Astrocyte (in vitro differentiated cells and primary cell): Measurements from ENCODE around the gene ZNF532. TPM values are rescaled to one million over a fixed set of nuclear protein-coding genes. Genes with fewer than 3 reads are reported as not detected.

Source experiments
- DNase-seq: peaks from one replicate; pipeline ENCODE4 v3.0.0-alpha.2; 2010; ENCODE audit warnings: low read depth
- FAIRE-seq: peaks from 2 replicates; lab custom pipeline; 2011; peaks lifted over from hg19 to GRCh38; lab: Jason Lieb, UNC
- H2AFZ ChIP-seq: 2 replicates; pipeline ENCODE4 v1.6.0; 2012; ENCODE audit warnings: low read depth, low read length, inconsistent platforms
- H3K27ac ChIP-seq: 2 replicates; pipeline ENCODE4 v1.5.1; 2011; ENCODE audit warnings: low read depth, low read length, inconsistent platforms
- H3K27me3 ChIP-seq: 2 replicates; pipeline ENCODE4 v1.6.0; 2011; ENCODE audit warnings: low read length, inconsistent platforms; ENCODE audit not compliant: insufficient read depth
- H3K36me3 ChIP-seq: 2 replicates; pipeline ENCODE4 v1.5.1; 2011; ENCODE audit warnings: low read length, inconsistent platforms; ENCODE audit not compliant: insufficient read depth
- H3K4me1 ChIP-seq: 2 replicates; pipeline ENCODE4 v1.5.1; 2011; ENCODE audit warnings: low read length, inconsistent platforms; ENCODE audit not compliant: insufficient read depth
- H3K4me2 ChIP-seq: 2 replicates; pipeline ENCODE4 v1.6.0; 2012; ENCODE audit warnings: low read length, inconsistent platforms
- H3K4me3 ChIP-seq: 2 replicates; pipeline ENCODE4 v1.5.1; 2011; ENCODE audit warnings: low read depth, mild to moderate bottlenecking, low read length, inconsistent platforms; ENCODE audit not compliant: insufficient read depth
- H3K79me2 ChIP-seq: 2 replicates; pipeline ENCODE4 v1.6.0; 2012; ENCODE audit warnings: mild to moderate bottlenecking, low read length, inconsistent platforms; ENCODE audit not compliant: insufficient read depth
- H3K9ac ChIP-seq: 2 replicates; pipeline ENCODE4 v1.6.0; 2012; ENCODE audit warnings: mild to moderate bottlenecking, low read length, inconsistent platforms
- H3K9me3 ChIP-seq: 2 replicates; pipeline ENCODE4 v1.5.1; 2012; ENCODE audit warnings: low read depth, mild to moderate bottlenecking, low read length, inconsistent platforms; ENCODE audit not compliant: insufficient read depth
- H4K20me1 ChIP-seq: 2 replicates; pipeline ENCODE4 v1.6.0; 2012; ENCODE audit warnings: low read length, inconsistent platforms; ENCODE audit not compliant: insufficient read depth
- H3K27ac Mint-ChIP-seq: one replicate; pipeline ENCODE4 v1.8.0; 2021; ENCODE audit warnings: mild to moderate bottlenecking, mixed read lengths; ENCODE audit not compliant: unreplicated experiment
- H3K27me3 Mint-ChIP-seq: one replicate; pipeline ENCODE4 v1.8.0; 2021; ENCODE audit warnings: low read depth, mixed read lengths; ENCODE audit not compliant: unreplicated experiment
- H3K36me3 Mint-ChIP-seq: one replicate; pipeline ENCODE4 v1.8.0; 2021; ENCODE audit warnings: low read depth, mixed read lengths; ENCODE audit not compliant: unreplicated experiment
- H3K4me1 Mint-ChIP-seq: one replicate; pipeline ENCODE4 v1.8.0; 2021; ENCODE audit warnings: low read depth, mixed read lengths; ENCODE audit not compliant: unreplicated experiment
- H3K4me3 Mint-ChIP-seq: one replicate; pipeline ENCODE4 v1.8.0; 2021; ENCODE audit warnings: mild to moderate bottlenecking, moderate library complexity, mixed read lengths; ENCODE audit not compliant: unreplicated experiment
- H3K9me3 Mint-ChIP-seq: one replicate; pipeline ENCODE4 v1.8.0; 2021; ENCODE audit warnings: mild to moderate bottlenecking, mixed read lengths; ENCODE audit not compliant: unreplicated experiment
- EZH2 ChIP-seq: IDR thresholded peaks from 2 replicates; pipeline ENCODE4 v1.6.1; 2012; ENCODE audit warnings: mild to moderate bottlenecking, low read length, inconsistent platforms; ENCODE audit not compliant: insufficient read depth
- total RNA-seq: library from RNA; stranded (reverse); gene quantifications from 2 replicates; pipeline ENCODE4 v1.2.1, GENCODE V29; 2021
- TF ChIP-seq, protein P1 (sequence below): IDR thresholded peaks from 2 replicates; pipeline ENCODE4 v1.5.1; 2011; ENCODE audit warnings: low read depth, mild to moderate bottlenecking, inconsistent platforms, low read length, moderate library complexity; ENCODE audit not compliant: insufficient read depth

The ZNF532 gene
- total RNA-seq, 1 donor from 2014 or later, result 135 TPM

DNA sequence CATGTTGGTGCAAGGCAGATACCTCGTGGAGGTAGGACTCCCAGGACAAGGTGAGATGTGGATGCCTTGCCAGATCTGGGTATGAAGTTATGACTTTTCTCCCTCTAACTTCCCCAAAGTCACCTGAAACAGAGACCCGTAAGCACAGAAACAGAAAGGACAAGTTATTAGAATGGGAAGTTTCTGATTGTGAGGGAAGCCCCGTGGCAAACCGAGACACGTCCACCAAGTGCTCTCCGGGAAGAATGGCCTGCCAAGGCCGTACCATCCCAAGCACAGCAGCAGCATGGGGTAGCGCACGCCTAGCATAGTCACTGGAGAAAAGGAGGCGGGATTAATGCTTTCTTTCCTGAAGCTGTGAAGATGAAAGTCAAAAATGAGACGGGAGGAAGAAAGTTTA, 110.6 kb downstream of the ZNF532 start:
- TF ChIP-seq, protein P1, sequence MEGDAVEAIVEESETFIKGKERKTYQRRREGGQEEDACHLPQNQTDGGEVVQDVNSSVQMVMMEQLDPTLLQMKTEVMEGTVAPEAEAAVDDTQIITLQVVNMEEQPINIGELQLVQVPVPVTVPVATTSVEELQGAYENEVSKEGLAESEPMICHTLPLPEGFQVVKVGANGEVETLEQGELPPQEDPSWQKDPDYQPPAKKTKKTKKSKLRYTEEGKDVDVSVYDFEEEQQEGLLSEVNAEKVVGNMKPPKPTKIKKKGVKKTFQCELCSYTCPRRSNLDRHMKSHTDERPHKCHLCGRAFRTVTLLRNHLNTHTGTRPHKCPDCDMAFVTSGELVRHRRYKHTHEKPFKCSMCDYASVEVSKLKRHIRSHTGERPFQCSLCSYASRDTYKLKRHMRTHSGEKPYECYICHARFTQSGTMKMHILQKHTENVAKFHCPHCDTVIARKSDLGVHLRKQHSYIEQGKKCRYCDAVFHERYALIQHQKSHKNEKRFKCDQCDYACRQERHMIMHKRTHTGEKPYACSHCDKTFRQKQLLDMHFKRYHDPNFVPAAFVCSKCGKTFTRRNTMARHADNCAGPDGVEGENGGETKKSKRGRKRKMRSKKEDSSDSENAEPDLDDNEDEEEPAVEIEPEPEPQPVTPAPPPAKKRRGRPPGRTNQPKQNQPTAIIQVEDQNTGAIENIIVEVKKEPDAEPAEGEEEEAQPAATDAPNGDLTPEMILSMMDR, result no peak
- no peak for TF ChIP-seq EZH2
- Mint-ChIP-seq H3K27ac (no peak overlapping the region), H3K27me3 (no peaks in the 10 kb centered on the region), H3K4me1 (peaks cover 12% of the 10 kb centered on the region), H3K36me3 (peaks cover 19% of the 10 kb centered on the region), H3K9me3 (no peaks in the 10 kb centered on the region), H3K4me3 (no peak overlapping the region)
- Histone ChIP-seq H3K36me3 (peaks cover 11% of the 10 kb centered on the region), H3K9me3 (no peaks in the 10 kb centered on the region), H3K79me2 (peaks cover 15% of the 10 kb centered on the region), H3K4me2 (no peak overlapping the region), H3K4me3 (no peak overlapping the region), H3K27me3 (no peaks in the 10 kb centered on the region), H4K20me1 (peaks cover 3% of the 10 kb centered on the region), H3K4me1 (peaks cover 5% of the 10 kb centered on the region), H2AFZ (no peak overlapping the region), H3K9ac (no peak overlapping the region), H3K27ac (no peak overlapping the region)
- no peak for FAIRE-seq
- no peak for DNase-seq

GRCh38 chr18:58975781-58976180, 111.1 kb downstream of the ZNF532 start:
- H2AFZ ChIP-seq, result no peak overlapping the region
- H3K79me2 ChIP-seq, result peaks cover 13% of the 10 kb centered on the region
- FAIRE-seq (no peak), DNase-seq (no peak)
- Mint-ChIP-seq H3K27ac (no peak overlapping the region), H3K27me3 (no peaks in the 10 kb centered on the region), H3K4me1 (peaks cover 13% of the 10 kb centered on the region), H3K4me3 (no peak overlapping the region), H3K9me3 (no peaks in the 10 kb centered on the region), H3K36me3 (peaks cover 21% of the 10 kb centered on the region)
- H4K20me1 ChIP-seq, result peaks cover 3% of the 10 kb centered on the region
- H3K36me3 ChIP-seq, result peaks cover 11% of the 10 kb centered on the region
- H3K4me1 ChIP-seq, result peaks cover 5% of the 10 kb centered on the region
- H3K9me3 ChIP-seq, result no peaks in the 10 kb centered on the region
- no peak overlapping the region for H3K4me3 ChIP-seq
- TF ChIP-seq, protein P1, result no peak
- no peak for TF ChIP-seq EZH2
- H3K27ac ChIP-seq, result no peak overlapping the region
- no peak overlapping the region for H3K4me2 ChIP-seq
- no peak overlapping the region for H3K9ac ChIP-seq
- no peaks in the 10 kb centered on the region for H3K27me3 ChIP-seq

DNA sequence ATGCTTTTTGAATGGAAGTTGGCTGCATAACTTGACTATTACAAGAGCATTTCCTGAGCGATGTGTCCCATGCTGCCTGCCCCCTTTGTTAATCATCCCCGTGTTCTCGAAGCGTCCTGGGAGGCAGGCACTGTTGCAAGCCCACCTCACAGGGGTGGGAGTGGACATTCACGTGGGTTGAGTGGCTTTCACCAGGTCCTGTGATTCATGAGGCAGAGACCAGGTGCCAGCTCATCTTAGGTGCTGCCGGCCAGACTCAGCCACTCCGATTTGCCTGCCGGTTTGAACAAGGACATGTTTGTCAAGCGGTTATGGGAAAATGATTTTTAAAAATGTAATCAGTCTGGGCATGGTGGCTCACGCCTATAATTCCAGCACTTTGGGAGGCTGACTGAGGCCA, 112.5 kb downstream of the ZNF532 start:
- no peak for TF ChIP-seq EZH2
- TF ChIP-seq, protein P1, result no peak
- Mint-ChIP-seq H3K9me3 (no peaks in the 10 kb centered on the region), H3K4me1 (peaks cover 13% of the 10 kb centered on the region), H3K4me3 (no peak overlapping the region), H3K36me3 (peaks cover 22% of the 10 kb centered on the region), H3K27ac (peak overlapping the region; percentile 28), H3K27me3 (no peaks in the 10 kb centered on the region)
- Histone ChIP-seq H3K4me3 (no peak overlapping the region), H3K27me3 (no peaks in the 10 kb centered on the region), H2AFZ (no peak overlapping the region), H3K36me3 (peaks cover 16% of the 10 kb centered on the region), H3K4me2 (no peak overlapping the region), H3K79me2 (peaks cover 10% of the 10 kb centered on the region), H3K9me3 (no peaks in the 10 kb centered on the region), H3K9ac (no peak overlapping the region), H4K20me1 (no peaks in the 10 kb centered on the region), H3K4me1 (peaks cover 5% of the 10 kb centered on the region), H3K27ac (no peak overlapping the region)
- DNase-seq (peak; percentile 50), FAIRE-seq (no peak)
